K562 (cell line): ENCODE measurements around the gene METAP2. TPM values are rescaled to one million over a fixed set of nuclear protein-coding genes. Genes with fewer than 3 reads are reported as not detected.

Source experiments
- C11orf30 ChIP-seq: fragments of 450-650 bp; IDR thresholded peaks from 2 replicates; pipeline ENCODE4 v1.6.1; 2016; ENCODE audit warnings: low read depth, mild to moderate bottlenecking
- CREM ChIP-seq: IDR thresholded peaks from 2 replicates; pipeline ENCODE4 v1.6.1; 2014; ENCODE audit warnings: antibody characterized with exemption, low read depth
- GTF2E2 ChIP-seq: fragments of 200-800 bp; sonication (Bioruptor generic); IDR thresholded peaks from 2 replicates; pipeline ENCODE4 v1.6.1; 2016; ENCODE audit warnings: missing genetic modification characterization, missing compliant biosample characterization
- GTF2F1 ChIP-seq: IDR thresholded peaks from 2 replicates; pipeline ENCODE4 v1.6.1; 2011; ENCODE audit warnings: low read depth, low read length, improper control_type of control experiment
- MEF2A ChIP-seq: IDR thresholded peaks from 2 replicates; pipeline ENCODE4 v1.6.1; 2011; ENCODE audit warnings: low read depth, mild to moderate bottlenecking, low read length, moderate library complexity; ENCODE audit not compliant: control insufficient read depth
- MYNN ChIP-seq, 2 experiments: sonication (generic); formaldehyde crosslinking in 1 of 2; IDR thresholded peaks; 2 replicates each; pipeline versions ENCODE4 v1.5.0 to v1.6.1; 2016 to 2020; ENCODE audit warnings: antibody characterized with exemption in 1 of 2, missing genetic modification reagents in 1 of 2
- NONO ChIP-seq, 2 experiments: fragments of 200-400 bp in 1 of 2; fragments of 450-650 bp in 1 of 2; formaldehyde crosslinking in 1 of 2; IDR thresholded peaks; 2 replicates each; pipeline ENCODE4 v1.6.1; 2017; ENCODE audit warnings: low read depth in 2 of 2, mild to moderate bottlenecking in 2 of 2, moderate library complexity in 2 of 2, low read length in 1 of 2
- PHF8 ChIP-seq: fragments of 200-600 bp; sonication (generic); IDR thresholded peaks from 2 replicates; pipeline ENCODE4 v1.6.1; 2012; ENCODE audit warnings: mixed run types, mild to moderate bottlenecking, inconsistent platforms, low read length, moderate library complexity, borderline replicate concordance
- RBM25 ChIP-seq: fragments of 200-400 bp; formaldehyde crosslinking; IDR thresholded peaks from 2 replicates; pipeline ENCODE4 v1.6.1; 2018; ENCODE audit warnings: low read length, low read depth, moderate library complexity; ENCODE audit not compliant: severe bottlenecking
- ZBTB40 ChIP-seq, 2 experiments: fragments of 450-650 bp in 1 of 2; sonication (generic) in 1 of 2; formaldehyde crosslinking in 1 of 2; IDR thresholded peaks; 2 replicates each; pipeline versions ENCODE4 v1.7.1 to v1.9.0; 2016 to 2022; ENCODE audit warnings: inconsistent platforms in 1 of 2, mild to moderate bottlenecking in 1 of 2, missing genetic modification reagents in 1 of 2
- ZFX ChIP-seq: sonication (generic); formaldehyde crosslinking; IDR thresholded peaks from 2 replicates; pipeline ENCODE4 v1.8.0; 2022; ENCODE audit warnings: mild to moderate bottlenecking, missing genetic modification reagents, moderate library complexity
- ZNF717 ChIP-seq: fragments of 250-450 bp; sonication (Bioruptor Pico); IDR thresholded peaks from 2 replicates; pipeline ENCODE4 v1.5.0; 2021
- polyA plus RNA-seq, 8 experiments: library from polyadenylated mRNA; depleted of rRNA in 4 of 8; stranded (reverse) in 5 of 8; unstranded in 3 of 8; fragments of >200 nt; fragmentation: Nextera tagmentation in 2 of 8; fragmentation: Illumina TruSeq in 1 of 8; extraction: Ambion mirVana in 2 of 8; extraction: Trizol in 1 of 8; gene quantifications; 2 replicates each; pipeline versions ENCODE4 v1.2.1 to v1.2.3, GENCODE V29; 2011 to 2014; ENCODE audit warnings: inconsistent platforms in 1 of 8, missing spikeins in 1 of 8
- total RNA-seq, 7 experiments: library from RNA; depleted of rRNA in 6 of 7; stranded (reverse); fragments of >200 nt in 6 of 7; fragmentation: Illumina TruSeq in 2 of 7; extraction: Trizol in 2 of 7; gene quantifications; 2 replicates each; pipeline versions ENCODE4 v1.2.1 to v1.2.3, GENCODE V29; 2011 to 2021; ENCODE audit warnings: low replicate concordance in 1 of 7

Gene METAP2
- total and polyA plus RNA-seq, 9 of the 15 experiments (the other 6 are each of a cell fraction or from before 2014, with no cell fraction given) = 75.5 to 205 (median 164) TPM

GRCh38 chr12:95548539-95549391, 74.8 kb downstream of the METAP2 start (continued):
- TF ChIP-seq ZBTB40 (IDR thresholded peaks at IDR 0.05) = no peak
- no peak for TF ChIP-seq ZBTB40 (CRISPR knock-in tag; IDR thresholded peaks at IDR 0.05)
- TF ChIP-seq CREM = peak; percentile 42; the same call in 1 of the 2 replicates
- TF ChIP-seq MYNN (IDR thresholded peaks at IDR 0.05) = no peak
- TF ChIP-seq MYNN (CRISPR knock-in tag; IDR thresholded peaks at IDR 0.05) = no peak
- TF ChIP-seq ZNF717 (CRISPR knock-in tag) = no peak
- no peak for TF ChIP-seq MEF2A
- TF ChIP-seq NONO (IDR thresholded peaks at IDR 0.05; ENCODE audit: low read depth in 2 of 2, low read length in 1 of 2) = peak in 1 of 2 experiments; percentile 27; a peak in 1 of 4 replicates
- TF ChIP-seq GTF2F1 = no peak
- peak; percentile 51; the same call in 1 of the 2 replicates for TF ChIP-seq PHF8
- TF ChIP-seq RBM25 = peak; percentile 8
- TF ChIP-seq C11orf30 = no peak
- TF ChIP-seq ZFX = peak; percentile 39; the same call in 1 of the 2 replicates
- no peak for TF ChIP-seq GTF2E2
